Inferior parietal cortex (tissue), 1 donor: ENCODE data around the gene KDM5B.
A peak's percentile ranks its signal among the peaks of the same experiment; 100 is the strongest.

Experiments
- DNase-seq: peaks from one replicate; pipeline ENCODE4 v3.0.0-alpha.2; 2016; ENCODE audit errors: extremely low spot score

Gene KDM5B

DNA sequence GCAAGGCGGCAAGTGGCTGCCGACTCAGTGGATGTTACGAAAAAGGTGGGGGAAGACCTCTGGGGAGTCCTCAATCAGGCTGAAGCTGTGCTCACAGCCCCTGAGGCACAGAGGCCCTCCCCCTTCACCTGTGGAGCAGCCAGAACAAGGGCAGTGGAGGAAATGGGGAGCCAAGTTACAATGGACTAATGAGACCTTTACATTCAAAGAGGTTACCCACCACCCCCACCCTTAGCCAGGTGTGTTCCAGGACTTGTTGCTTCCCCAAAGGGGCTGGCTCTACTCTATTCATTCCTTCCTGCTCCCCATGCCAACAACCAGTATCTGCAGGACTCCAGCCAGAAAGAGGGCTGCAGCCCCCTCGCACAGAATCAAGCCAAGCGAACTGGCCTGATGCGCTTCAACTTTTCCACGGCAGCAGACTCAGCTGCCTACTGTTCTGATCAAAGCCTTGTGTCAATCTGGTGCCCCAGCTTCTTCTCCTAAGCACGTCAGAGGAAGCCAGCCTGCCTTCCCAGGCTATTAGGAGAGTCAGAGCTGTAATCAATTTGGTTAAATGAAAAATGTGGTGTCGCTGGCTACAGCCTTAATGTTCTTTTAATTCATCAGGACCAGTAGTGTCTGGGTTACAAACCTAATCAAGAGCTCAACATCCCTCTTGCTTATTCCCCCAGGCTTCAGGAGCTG lies 96.1 kb downstream of the KDM5B start:
- no peak for DNase-seq

DNA sequence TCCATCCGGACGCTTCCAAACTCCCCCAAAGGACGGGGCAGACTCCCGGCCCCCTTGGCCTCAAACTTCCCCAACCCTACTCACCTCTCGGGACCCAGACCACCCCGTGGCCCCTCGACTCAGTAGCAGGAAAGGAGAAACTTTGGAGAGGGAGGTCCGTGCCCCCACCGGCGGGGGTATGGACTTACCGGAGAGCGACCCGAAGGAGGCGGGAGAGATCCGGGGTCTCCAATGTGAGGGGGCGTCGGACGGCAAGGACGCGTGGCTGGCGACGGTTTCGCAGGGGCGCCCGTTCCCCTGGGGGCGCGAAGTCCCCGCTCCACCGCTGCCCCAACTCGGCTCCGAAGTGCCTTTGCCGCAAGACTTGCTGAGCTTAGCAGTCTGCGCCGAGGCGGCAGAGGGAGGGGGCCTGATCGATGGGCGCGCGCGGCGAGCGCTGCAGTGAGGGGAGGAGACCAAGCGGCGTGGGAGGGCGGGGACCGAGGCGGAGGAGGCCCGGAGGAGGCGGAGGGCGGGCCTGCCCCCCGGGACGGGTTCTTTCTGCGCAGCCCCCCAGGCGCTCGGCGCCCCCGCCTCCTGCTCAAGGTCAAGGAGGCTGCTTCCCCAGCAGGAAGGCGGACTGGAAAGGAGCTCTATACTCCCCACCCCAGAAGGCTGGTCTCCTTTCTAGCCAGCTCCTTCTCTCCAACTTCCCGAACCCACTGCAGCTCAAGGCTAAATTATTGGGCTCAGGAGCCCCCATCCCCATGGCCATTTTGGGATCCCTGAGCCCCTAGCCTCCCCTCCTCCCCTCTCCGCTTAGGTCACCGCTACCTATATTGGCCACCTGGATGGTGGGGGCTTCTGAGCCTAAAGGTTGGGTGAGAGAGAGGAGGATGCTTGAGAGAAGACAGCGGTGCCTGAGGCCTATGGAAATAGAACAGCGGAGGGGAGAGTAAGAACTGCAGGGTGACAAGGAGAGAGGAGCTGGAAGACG lies 97.9 kb downstream of the KDM5B start, which contains the start of gene SYT2:
Gene SYT2, minus strand, starts transcription at position 385 of the 976 bp plus-strand sequence. CDS start 104,682 bp downstream, outside the sequence.
- no peak for DNase-seq

DNA sequence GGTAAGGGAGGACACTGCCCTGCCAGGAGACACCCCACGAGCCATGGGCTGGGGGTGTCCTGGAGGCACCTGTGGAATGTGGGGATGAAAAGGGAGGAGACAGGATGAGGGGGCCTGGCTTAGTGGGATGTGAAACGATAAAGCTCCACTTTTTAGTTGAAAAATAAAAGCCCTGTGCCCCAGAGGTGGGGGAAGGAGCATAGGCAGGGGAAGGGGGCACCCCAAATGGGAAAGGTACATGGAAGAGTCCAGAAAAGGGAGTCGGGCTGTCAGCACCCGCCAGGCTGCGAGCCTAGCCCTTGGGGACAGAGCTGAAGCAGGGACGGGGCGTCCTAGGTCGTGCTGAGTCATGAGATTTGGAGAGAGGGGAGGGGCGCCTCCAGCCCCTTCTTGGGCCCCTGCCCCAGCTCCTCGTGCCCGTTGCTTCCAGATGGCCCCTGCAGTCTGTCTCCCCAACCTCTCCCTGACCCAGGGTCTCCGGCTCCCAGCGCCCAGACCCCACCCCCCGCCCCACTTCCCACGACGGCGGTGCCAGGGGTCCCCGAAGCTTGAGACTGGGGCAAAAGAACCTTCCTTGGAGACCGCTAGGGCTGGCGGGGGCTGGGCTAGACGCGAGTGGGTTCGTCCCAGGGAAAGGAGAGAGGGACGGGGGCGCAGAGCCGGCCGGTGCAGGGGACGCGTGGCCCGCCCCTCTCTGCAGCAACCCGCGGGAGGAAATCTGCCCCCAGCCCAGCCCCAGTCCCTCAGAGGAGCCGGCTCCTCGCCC lies 98.8 kb downstream of the KDM5B start:
- no peak for DNase-seq

DNA sequence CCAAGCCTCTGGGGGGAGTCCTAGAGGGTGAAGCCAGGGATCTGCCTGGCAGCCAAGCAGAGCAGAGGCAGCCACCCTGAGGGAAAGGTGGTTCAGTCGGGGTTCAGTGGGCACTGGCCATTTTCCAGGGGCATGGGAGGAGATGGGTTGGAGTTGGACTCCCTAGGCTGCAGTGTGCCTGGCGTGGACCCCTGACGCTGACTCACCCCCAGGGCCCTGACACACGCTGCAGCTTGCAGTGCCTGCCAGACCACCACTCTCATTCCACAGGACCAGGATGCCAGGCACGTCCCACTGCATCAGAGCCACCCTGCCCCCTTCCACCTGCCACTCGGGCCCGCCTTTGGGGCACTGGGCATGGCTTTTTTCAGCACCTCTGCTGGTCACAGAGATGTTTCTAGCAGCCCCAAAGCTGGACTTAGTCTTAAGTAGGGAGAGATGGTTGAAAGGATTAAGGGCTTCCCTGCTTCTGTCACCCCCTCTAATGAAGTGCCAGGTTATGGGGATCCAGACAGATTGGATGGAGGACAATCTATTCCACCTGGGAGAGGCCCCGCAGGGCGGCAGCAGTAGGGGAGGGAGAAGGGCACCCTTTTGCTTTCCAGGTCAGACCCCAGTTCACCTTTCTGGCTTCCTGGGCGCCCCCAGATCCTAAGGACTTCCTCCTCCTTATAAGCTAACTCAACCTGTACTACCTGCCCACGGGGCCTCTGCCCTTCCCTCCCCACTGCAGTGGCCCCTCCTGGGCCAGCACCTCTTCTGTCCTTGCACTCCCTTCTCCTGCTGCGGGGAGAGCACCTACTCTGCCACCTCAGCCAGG lies 99.6 kb downstream of the KDM5B start:
- DNase-seq = no peak

DNA sequence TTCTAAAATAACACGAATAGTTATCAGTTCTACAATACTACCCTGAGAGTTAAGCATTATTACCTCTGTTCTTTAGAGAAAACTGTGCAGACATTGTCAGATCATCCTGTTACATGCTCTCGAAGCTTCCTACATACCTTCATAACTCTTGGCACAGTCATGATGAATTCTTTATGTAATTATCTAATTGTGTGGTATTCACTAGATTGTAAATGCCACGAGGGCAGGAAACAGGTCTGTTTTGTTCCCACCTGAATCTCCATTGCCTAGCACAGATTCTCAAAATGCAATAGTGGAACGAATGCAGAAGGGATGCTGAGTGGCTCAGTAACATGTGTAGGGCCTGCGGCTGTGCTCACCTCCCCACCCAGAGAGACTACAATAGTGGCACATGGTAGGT lies 101.4 kb downstream of the KDM5B start:
- DNase-seq = no peak

DNA sequence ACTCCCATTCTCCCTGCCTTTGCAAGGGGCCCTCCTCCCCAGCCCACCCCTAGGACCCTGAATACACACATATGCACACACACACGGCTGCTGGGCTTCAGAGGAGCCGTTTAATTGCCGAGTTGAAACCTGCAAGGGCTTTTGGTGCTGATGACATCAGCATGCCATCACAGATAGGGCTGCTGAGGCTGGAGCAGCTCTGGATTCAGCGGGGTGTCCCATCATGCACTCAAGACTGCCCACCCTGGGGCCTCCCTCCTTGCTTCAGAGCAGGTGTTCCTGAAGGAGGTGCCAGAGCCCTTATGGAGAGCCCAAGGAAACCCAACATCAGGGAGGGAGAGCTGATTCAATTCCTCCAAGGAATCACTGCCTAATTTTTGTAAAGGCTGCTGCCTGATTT lies 103.6 kb downstream of the KDM5B start:
- DNase-seq = no peak

DNA sequence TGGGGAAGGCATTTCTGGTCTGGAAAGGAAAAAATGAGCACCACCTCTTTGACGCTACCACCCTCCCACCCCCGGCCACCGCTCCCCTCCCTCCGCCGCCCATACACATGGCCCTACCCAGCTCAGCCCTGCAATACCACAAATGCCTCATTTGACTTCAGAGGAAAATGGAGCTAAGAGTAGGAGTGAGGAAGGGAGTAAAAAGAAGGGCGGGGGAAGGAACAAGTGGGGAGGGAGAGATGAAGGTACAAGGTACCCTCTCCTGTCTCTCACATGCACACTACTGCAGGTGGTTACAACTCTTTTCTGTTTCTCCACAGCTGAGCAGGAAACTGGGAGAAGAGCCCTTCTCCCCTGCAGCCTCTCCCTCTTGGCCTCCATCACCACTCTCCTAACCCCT lies 105.0 kb downstream of the KDM5B start:
- DNase-seq = no peak

DNA sequence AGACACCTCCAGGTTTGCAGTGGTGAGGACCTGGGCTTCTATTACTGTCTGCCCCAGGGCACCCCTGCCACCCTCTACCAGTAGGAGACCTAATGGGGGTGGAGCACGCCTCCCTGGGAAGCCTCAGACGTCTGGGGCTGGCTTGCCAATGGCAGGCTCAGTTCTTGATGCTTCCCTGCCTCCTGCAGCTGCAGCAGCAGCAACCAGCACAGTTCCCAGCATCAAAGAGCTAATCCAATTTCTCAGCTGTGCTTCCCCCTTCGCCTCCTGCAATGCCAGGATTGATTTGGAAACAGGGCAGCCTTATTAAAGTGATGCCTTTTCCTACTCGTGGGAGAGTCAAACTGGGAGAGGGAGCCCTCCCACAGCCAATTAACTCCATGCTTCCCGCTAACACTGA lies 106.1 kb downstream of the KDM5B start:
- no peak for DNase-seq

DNA sequence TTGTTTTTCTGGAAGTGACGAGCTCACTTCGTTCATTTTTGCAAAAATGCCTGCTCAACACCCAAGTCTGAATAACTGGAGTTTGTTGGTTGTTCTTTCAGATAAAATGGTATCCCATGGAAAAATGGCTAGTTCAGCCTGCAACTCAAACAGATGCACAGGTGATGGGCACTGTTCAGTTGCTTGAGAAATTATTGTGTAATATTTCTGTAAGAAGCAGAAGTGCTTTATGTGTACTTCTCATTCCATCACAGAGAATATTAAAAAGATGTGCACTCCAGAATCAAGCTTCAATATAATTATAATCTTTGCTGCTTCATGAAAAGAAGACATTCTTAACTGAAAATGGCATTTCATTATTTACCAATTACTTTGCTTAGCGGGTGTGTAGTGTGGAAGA lies 107.0 kb downstream of the KDM5B start:
- DNase-seq = no peak

DNA sequence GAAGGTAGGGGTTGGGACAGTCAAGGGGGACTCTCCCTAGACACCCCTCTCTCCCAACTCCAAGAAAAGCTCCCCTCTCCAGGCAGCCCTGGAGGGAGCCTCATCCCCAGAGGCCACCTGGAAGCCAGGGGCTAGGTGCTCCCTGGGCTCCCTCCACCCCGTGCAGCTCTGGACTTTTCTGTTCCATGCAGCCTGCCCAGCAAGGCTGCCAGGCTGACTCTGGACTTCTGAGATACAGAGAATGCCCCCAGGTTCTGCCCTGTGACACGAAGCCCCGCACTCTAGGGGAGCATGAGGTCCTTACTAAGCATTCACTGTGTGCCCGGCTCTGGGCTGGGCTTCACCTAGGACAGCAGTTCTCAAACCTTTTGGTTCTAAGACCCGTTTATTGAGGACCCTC lies 108.2 kb downstream of the KDM5B start:
- DNase-seq = no peak

DNA sequence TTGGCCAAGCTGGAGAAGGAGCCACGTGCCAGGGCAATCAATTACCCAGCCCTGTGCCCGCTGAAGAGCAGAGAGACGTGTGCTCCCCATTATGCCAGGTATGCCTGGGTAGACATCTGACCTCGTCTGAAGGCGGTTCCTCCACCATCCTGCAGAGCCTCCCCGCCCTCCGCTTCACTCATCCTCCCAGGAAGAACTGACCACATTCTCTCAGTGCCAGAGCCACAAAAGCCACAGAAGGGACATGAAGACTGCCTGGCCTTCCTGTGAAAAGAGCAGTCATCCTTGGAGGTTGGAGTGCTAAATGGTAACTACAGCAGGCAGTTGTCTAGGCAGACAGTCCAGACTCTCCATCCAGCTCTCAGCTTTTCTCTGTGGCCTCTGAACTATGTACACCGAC lies 109.9 kb downstream of the KDM5B start:
- DNase-seq = no peak

DNA sequence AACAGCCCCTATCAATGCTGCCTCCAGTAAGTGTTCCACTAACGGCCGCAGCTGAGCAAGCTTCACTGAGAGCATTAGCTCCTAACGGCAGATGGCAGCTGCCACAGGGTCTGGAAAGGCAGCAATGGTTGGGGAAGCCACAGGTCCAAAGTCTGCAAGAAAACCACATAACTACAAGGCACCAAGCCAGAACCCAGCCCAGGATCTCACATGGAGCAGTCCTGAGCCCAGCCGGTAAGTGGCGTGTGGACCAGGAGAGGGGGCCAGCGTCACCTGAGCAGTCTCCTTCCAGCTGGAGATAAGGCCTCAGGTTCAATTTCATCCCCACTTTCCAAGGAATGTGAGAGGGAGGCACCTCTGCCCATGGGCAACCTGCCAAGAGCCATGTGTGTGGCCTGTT lies 111.2 kb downstream of the KDM5B start:
- no peak for DNase-seq

DNA sequence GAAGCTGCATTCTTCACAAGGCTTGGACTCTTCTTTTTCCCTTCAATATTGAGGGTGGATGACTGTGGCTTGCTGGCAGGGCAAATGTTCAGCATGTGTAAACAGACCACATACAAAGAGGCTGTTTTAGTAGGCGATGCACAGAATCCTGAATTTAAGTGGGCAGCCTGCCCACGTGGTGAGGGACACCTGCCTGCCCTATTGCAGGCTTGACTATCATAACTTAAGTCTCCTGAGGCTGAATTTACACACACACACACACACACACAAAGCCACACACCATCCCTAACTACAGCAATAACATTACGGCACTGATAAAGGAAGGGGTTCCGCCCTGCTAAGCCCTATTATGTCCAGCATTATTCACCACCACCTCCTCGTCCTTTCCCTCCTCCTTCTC lies 113.9 kb downstream of the KDM5B start:
- DNase-seq = no peak

DNA sequence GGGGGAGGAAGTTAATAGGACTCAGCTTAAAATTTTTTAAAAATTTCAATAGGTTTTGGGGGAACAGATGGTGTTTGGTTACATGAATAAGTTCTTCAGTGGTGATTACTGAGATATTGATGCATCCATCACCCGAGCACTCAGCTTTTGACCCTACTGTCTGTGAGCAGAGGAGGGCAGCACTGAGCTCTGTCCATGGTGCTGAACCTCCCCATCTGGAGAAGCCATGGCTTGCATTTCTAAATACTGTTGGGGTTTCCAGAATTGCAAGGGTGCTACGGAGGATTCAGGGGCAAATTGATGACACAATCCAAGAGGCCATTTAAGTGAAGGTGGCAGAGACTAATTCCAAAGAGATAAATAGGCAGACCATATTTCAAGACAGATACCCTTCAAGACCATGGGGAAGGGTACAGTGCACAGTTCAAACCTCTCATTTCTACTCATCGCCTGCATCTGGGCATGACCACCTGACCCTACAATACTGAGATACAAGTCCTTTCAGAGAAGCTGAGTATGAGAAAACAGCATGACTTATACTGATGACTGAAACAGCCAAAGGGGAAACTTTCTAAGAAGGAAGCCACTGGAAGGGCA lies 115.2 kb downstream of the KDM5B start:
- DNase-seq = peak; percentile 53

DNA sequence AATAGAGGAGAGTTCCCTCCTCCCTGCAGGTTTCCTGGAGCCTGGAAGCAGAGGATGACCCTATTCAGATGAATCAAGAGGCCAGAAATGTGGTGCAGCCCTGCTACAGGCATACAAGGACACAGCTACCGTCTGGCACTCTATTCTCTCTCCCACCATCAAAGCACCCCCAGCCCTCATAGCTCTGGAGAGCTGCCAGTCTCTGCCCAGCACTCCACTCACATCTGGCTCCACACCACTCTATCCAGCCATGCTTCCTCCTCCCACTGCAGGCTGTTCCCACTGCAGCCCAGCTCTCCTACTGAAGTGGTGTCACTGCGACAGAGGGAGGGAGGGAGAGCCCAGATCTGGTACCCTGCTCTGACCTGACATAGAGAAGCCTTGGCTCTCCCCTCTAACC lies 116.4 kb downstream of the KDM5B start:
- no peak for DNase-seq

DNA sequence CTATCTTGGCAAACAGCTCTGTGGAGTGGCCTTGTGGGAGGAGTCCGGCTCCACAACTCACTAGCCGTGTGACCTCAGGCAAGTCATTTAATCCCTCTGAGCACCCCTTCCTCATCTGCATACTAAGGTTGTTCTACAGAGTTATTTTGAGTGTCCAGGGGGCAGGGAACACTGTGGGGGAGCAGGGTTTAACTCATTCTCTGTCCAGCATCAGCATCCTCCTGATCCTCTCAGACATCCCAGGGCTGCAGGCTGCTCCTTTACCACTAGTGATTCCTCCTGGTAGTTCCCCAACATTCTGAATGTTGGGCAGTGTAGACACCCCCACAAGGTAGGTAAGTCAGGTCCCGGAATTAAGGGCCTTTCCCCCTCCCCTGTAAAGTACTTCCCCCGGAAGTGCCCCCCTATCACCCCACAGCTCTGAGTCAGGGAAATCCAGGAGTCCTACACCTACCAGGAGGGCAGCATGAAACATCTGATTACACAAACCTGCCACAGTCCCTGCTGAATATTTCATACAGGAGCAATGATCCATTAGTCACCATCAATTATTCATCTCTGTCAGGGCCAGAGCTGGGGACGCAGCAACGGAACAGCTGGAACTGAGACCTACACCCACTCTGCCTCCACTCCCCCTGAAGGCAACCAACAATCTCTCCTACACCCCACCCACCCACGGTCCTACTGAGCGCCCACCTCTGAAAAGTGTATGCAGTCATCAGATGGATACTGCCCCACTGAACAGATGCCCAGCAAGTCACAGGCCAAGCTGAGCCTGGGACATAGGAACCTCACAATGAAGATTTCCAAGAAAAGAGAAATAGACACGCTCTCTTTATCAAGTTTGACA lies 118.5 kb downstream of the KDM5B start:
- DNase-seq = no peak

DNA sequence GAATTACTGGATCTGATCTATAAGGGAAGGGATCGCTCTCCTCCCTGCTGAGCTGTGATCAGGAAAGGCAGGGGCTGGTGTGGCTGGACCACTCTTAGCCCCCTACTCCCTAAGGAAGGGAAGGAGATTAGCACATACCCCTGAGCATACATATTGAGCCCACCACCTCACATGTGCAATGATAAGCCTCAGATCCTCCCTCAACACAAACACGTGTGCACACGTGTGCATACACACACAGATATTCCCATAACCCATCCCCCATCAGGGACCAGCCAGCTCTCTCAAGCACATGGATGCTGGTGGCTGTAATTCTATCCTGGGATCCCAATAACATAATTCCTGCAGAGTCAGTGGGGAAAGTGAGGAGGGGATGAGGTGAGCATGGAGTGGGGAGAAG lies 119.1 kb downstream of the KDM5B start:
- no peak for DNase-seq

DNA sequence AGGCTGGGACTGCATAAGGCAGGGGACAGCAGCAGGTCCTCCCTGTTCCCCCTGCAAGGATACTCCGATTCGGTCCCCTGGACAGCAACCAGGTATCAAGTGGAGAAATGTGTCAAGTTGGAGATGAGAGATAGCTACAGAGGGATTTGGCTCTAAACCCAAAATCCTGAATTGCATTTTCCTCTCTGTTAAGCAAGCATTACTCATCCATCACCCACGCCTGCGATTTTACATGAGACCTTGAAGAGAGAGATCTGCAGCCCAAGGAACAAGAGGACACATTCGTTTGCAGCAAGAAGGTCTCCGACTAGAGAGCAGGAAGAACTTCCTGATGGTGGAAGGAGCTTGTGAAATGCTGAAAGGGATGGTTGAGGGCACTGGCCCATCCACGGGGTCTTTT lies 119.8 kb downstream of the KDM5B start:
- peak; percentile 55 for DNase-seq

DNA sequence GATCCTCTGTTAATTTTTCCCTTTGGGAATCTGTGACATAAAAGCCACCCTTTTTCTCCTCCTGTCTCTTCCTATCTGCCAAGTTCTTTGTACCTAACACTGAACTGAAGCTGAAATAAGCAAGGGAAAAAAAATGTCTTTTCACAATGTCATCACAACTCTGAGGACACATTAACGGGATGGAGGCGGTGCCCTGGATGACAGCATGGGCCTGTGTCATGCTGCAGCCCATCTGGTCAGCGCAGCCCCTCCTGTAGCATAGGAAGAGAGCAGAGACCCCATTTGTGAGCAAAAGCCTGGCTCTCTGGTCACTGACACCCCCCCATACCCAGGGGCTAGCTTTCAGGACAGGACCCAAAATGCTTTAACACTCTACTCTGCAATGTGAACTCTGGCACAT lies 120.4 kb downstream of the KDM5B start:
- no peak for DNase-seq

DNA sequence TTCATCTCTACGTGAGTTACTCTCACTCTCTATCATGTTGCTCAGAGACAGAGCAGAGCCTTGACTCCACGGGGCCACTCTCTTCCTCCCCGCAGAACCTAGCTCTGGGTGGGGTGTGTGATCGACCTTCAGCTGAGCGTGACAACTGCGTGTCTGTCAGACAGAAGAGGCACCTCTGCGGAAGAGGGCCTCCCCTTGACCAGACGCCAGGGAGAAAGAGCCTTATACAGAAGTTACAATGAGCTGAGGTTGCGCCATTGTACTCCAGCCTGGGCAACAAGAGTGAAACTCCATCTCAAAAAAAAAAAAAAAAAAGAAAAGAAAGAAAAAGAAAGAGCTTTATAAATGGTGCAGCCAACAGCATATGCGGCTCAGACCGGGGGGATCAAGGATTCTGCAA lies 120.9 kb downstream of the KDM5B start:
- DNase-seq = no peak
